PC-9 (cell line): Measurements from ENCODE around the gene NPC2.

ENCODE experiments used
- CTCF ChIP-seq: fragments of 200-600 bp; sonication (generic); conservative IDR thresholded peaks from 2 replicates; pipeline ENCODE4 v1.6.1; 2017; ENCODE audit warnings: mixed run types, antibody characterized with exemption, mild to moderate bottlenecking, moderate library complexity
- EZH2 ChIP-seq: fragments of 200-600 bp; sonication (generic); IDR thresholded peaks from 2 replicates; pipeline ENCODE4 v1.8.0; 2017; ENCODE audit warnings: antibody characterized with exemption, low read depth

GRCh38 chr14:74508292-74508731 is 15.2 kb upstream of the NPC2 start:
- TF ChIP-seq CTCF = no peak
- TF ChIP-seq EZH2 = no peak
